Psoas muscle (tissue), 8 donors: ENCODE measurements around the gene ZNF227. TPM values are rescaled to one million over a fixed set of nuclear protein-coding genes. Genes with fewer than 3 reads are reported as not detected.
"Not testable (repeated sequence)": the region's sequence is repeated elsewhere in the genome, so short reads cannot be mapped to it uniquely, and the experiment has no call there.

ENCODE experiments used
- ATAC-seq, 4 donors: fragments of 200-7000 bp; cut with Tn5 transposase; one replicate each; pipeline ENCODE4 v1.9.1; 2020; ENCODE audit warnings: moderate library complexity in 3 of 4, mild to moderate bottlenecking in 2 of 4
- DNase-seq, 2 donors: peaks; one replicate each; pipeline ENCODE4 v3.0.0-alpha.2; 2020
- H3K27ac ChIP-seq: fragments of 200-600 bp; one replicate; pipeline ENCODE4 v1.8.0; 2022
- H3K27me3 ChIP-seq, 3 donors: fragments of 200-600 bp in 1 of 3; one replicate each; pipeline versions ENCODE4 v1.6.1 to v1.8.0; 2013 to 2022; ENCODE audit warnings: low read length in 2 of 3, mild to moderate bottlenecking in 2 of 3, moderate library complexity in 1 of 3; ENCODE audit not compliant: insufficient read depth in 3 of 3
- H3K36me3 ChIP-seq, 2 donors: fragments of 200-600 bp in 1 of 2; one replicate each; pipeline versions ENCODE4 v1.6.1 to v1.8.0; 2013 to 2022; ENCODE audit warnings: low read depth in 1 of 2, mild to moderate bottlenecking in 1 of 2, moderate library complexity in 1 of 2; ENCODE audit not compliant: insufficient read depth in 1 of 2
- H3K4me1 ChIP-seq: fragments of 200-600 bp; one replicate; pipeline ENCODE4 v1.8.0; 2022
- H3K4me3 ChIP-seq: fragments of 200-600 bp; one replicate; pipeline ENCODE4 v1.8.0; 2022; ENCODE audit warnings: mild to moderate bottlenecking
- H3K9me3 ChIP-seq: fragments of 200-600 bp; one replicate; pipeline ENCODE4 v1.8.0; 2022
- WGBS, 3 donors: extraction: QIAGEN DNeasy Blood & Tissue Kit; methylation state at CpG; one replicate each; pipeline versions ENCODE4 v1.1.6 to v1.1.7; 2013; 5-methylcytosine and 5-hydroxymethylcytosine counted together
- intact Hi-C, 2 donors: fragments of 100-400 bp; cut with DNase I; formaldehyde crosslinking; loops; one replicate each; pipeline versions ENCODE4 v1.11.0 to v1.14.2; 2022
- polyA plus RNA-seq, 3 donors: library from polyadenylated mRNA; stranded (reverse); fragments of 200-250 nt; gene quantifications; one replicate each; pipeline ENCODE4 v1.2.3, GENCODE V29; 2013
- total RNA-seq, 4 donors: library from RNA; stranded (reverse); fragmentation: NEBNext Ultra II Directional in 2 of 4; extraction: Animal tissue kit (Norgen Biotek cat#: 25700) in 2 of 4; gene quantifications; one replicate each; pipeline versions ENCODE4 v1.2.1 to v1.2.4, GENCODE V29; 2021 to 2023
- TF ChIP-seq, protein P1 (sequence below): fragments of 200-600 bp; IDR thresholded peaks from one replicate; pipeline ENCODE4 v1.8.0; 2022; ENCODE audit warnings: antibody characterized with exemption
- donor health status: healthy with polysubstance abuse.
- donor health status: DM: no; HTN: no; CAD: no; lungs with moderate emphysema.
- donor health status: Bipolar disorder and iron deficiency.
- donor health status: healthy.
- donor health status: DM: yes; HTN: yes; CAD: no.
- donor health status: DM: no; HTN: no; CAD: no.
- donor health status: DM: no; HTN: no; CAD: no.
- donor health status: DM: yes; HTN: yes; CAD: no.

The ZNF227 gene
- total and polyA plus RNA-seq, 7 donors = 2.3 to 10.8 (median 9.8) TPM

GRCh38 chr19:44196772-44197171, 15.6 kb upstream of the ZNF227 start:
- no peaks in the 10 kb centered on the region for H3K4me1 ChIP-seq
- H3K27ac ChIP-seq = no peak overlapping the region
- no peaks in the 10 kb centered on the region for H3K27me3 ChIP-seq
- TF ChIP-seq, protein P1, sequence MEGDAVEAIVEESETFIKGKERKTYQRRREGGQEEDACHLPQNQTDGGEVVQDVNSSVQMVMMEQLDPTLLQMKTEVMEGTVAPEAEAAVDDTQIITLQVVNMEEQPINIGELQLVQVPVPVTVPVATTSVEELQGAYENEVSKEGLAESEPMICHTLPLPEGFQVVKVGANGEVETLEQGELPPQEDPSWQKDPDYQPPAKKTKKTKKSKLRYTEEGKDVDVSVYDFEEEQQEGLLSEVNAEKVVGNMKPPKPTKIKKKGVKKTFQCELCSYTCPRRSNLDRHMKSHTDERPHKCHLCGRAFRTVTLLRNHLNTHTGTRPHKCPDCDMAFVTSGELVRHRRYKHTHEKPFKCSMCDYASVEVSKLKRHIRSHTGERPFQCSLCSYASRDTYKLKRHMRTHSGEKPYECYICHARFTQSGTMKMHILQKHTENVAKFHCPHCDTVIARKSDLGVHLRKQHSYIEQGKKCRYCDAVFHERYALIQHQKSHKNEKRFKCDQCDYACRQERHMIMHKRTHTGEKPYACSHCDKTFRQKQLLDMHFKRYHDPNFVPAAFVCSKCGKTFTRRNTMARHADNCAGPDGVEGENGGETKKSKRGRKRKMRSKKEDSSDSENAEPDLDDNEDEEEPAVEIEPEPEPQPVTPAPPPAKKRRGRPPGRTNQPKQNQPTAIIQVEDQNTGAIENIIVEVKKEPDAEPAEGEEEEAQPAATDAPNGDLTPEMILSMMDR = no peak
- ATAC-seq = no peak
- intact Hi-C loops = no loop called here
- H3K4me3 ChIP-seq = no peak overlapping the region
- no peaks in the 10 kb centered on the region for H3K36me3 ChIP-seq
- no peak for DNase-seq
- H3K9me3 ChIP-seq = peaks cover 67% of the 10 kb centered on the region

GRCh38 chr19:44202470-44202869, 9.9 kb upstream of the ZNF227 start:
- TF ChIP-seq, protein P1 = no peak
- H3K9me3 ChIP-seq = peaks cover 39% of the 10 kb centered on the region
- H3K36me3 ChIP-seq = no peaks in the 10 kb centered on the region
- no peak overlapping the region for H3K27ac ChIP-seq
- H3K4me3 ChIP-seq = no peak overlapping the region
- no peaks in the 10 kb centered on the region for H3K4me1 ChIP-seq
- 79 to 85% (median 81%) methylated on average over 1 of the region's 1 CpG for WGBS, 3 donors
- intact Hi-C loops = no loop called here
- H3K27me3 ChIP-seq = no peaks in the 10 kb centered on the region
- no peak for ATAC-seq
- no peak for DNase-seq

DNA sequence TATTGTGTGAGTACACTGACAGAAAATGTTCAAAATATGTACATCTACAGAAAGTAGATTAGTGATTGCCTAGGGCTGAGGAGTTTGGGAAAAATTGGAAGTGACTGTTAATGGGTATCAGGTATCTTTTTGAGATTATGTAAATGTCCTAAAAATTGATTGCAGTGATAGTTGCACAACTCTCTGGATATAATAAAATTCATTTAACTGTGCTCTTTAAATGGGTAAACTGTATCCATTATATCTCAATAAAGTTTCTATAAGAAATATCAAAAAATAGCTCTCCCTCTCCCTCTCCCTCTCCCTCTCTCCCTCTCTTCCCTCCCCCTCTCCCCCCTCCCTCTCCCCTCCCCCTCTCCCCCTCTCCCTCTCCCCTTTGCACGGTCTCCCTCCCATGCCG, 9.4 kb upstream of the ZNF227 start:
- TF ChIP-seq, protein P1 = no peak
- H3K36me3 ChIP-seq = no peaks in the 10 kb centered on the region
- peaks cover 34% of the 10 kb centered on the region for H3K9me3 ChIP-seq
- ATAC-seq = no peak
- intact Hi-C loops = no loop called here
- H3K27ac ChIP-seq = no peak overlapping the region
- H3K4me1 ChIP-seq = no peaks in the 10 kb centered on the region
- H3K4me3 ChIP-seq = no peak overlapping the region
- H3K27me3 ChIP-seq = no peaks in the 10 kb centered on the region
- WGBS, 3 donors = 95% methylated on average over 2 of the region's 2 CpGs; no CpG with 5 or more reads in 2 of the 3 donors
- no peak for DNase-seq

DNA sequence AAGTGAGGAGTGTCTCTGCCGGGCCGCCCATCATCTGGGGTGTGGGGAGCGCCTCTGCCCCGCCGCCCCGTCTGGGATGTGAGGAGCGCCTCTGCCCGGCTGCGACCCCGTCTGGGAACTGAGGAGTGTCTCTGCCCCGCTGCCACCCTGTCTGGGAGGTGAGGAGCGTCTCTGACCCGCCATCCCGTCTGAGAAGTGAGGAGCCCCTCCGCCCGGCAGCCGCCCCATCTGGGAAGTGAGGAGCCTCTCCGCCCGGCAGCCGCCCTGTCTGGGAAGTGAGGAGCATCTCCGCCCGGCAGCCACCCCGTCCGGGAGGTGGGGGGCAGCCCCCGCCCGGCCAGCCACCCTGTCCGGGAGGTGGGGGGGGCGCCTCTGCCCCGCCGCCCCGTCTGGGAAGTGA, 8.5 kb upstream of the ZNF227 start:
- H3K4me3 ChIP-seq, H3K27ac ChIP-seq, H3K4me1 ChIP-seq, H3K27me3 ChIP-seq, DNase-seq, intact Hi-C loops, ATAC-seq, H3K36me3 ChIP-seq: not testable (repeated sequence)
- H3K9me3 ChIP-seq = peaks cover 34% of the 10 kb centered on the region
- WGBS, 3 donors = 91 to 95% (median 94%) methylated on average over 27 to 31 of the region's 31 CpGs

GRCh38 chr19:44204772-44205171, 7.6 kb upstream of the ZNF227 start:
- Histone ChIP-seq H3K4me3 (no peak overlapping the region), H3K9me3 (peaks cover 32% of the 10 kb centered on the region), H3K36me3 (no peaks in the 10 kb centered on the region), H3K27me3 (no peaks in the 10 kb centered on the region), H3K4me1 (no peaks in the 10 kb centered on the region), H3K27ac (no peak overlapping the region)
- intact Hi-C loops = loop anchor here in 1 of 2 donors (5.0 kb wide), 1 partner anchor 37 kb away; the partner anchor contains the start of gene ZNF226
- TF ChIP-seq, protein P1 = no peak
- DNase-seq (no peak), ATAC-seq (no peak)
- WGBS, 3 donors = 72 to 78% (median 75%) methylated on average over 2 of the region's 2 CpGs
